Smooth muscle cell (in vitro differentiated cells): ENCODE measurements around the gene CDYL. TPM values are rescaled to one million over a fixed set of nuclear protein-coding genes. Genes with fewer than 3 reads are reported as not detected.

Experiments used
- DNase-seq: peaks from one replicate; lab custom pipeline; 2025; ENCODE audit not compliant: unreplicated experiment; lab: John Stamatoyannopoulos, UW
- H2AFZ ChIP-seq: fragments of 200-600 bp; sonication (generic); 2 replicates; pipeline ENCODE4 v1.6.0; 2016; ENCODE audit warnings: antibody characterized with exemption, low read depth, mild to moderate bottlenecking
- H3F3A ChIP-seq: fragments of 200-600 bp; sonication (generic); 2 replicates; pipeline ENCODE4 v1.6.0; 2017; ENCODE audit warnings: antibody characterized with exemption, low read depth
- H3K27ac ChIP-seq: fragments of 200-600 bp; sonication (generic); 2 replicates; pipeline ENCODE4 v1.5.1; 2016; ENCODE audit warnings: low read depth, mild to moderate bottlenecking
- H3K27me3 ChIP-seq: fragments of 200-600 bp; sonication (generic); 2 replicates; pipeline ENCODE4 v1.6.1; 2016; ENCODE audit warnings: low read depth, mild to moderate bottlenecking
- H3K36me3 ChIP-seq: fragments of 200-600 bp; sonication (generic); 2 replicates; pipeline ENCODE4 v1.5.1; 2016; ENCODE audit warnings: low read depth
- H3K4me1 ChIP-seq: fragments of 200-600 bp; sonication (generic); 2 replicates; pipeline ENCODE4 v1.5.1; 2016; ENCODE audit warnings: low read depth
- H3K4me2 ChIP-seq: fragments of 200-600 bp; sonication (generic); 2 replicates; pipeline ENCODE4 v1.6.0; 2016; ENCODE audit warnings: mild to moderate bottlenecking
- H3K4me3 ChIP-seq: fragments of 200-600 bp; sonication (generic); 2 replicates; pipeline ENCODE4 v1.5.1; 2016; ENCODE audit warnings: mild to moderate bottlenecking
- H3K79me2 ChIP-seq: fragments of 200-600 bp; sonication (generic); 2 replicates; pipeline ENCODE4 v1.6.0; 2016; ENCODE audit warnings: low read depth, mild to moderate bottlenecking
- H3K9ac ChIP-seq: fragments of 200-600 bp; sonication (generic); 2 replicates; pipeline ENCODE4 v1.6.0; 2016; ENCODE audit warnings: low read depth
- H3K9me3 ChIP-seq: fragments of 200-600 bp; sonication (generic); replicated peaks from 2 replicates; pipeline ENCODE4 v1.5.1; 2016; ENCODE audit warnings: low read depth
- H4K20me1 ChIP-seq: fragments of 200-600 bp; sonication (generic); 2 replicates; pipeline ENCODE4 v1.6.0; 2016; ENCODE audit warnings: low read depth
- CTCF ChIP-seq: fragments of 200-600 bp; sonication (generic); IDR thresholded peaks from 2 replicates; pipeline ENCODE4 v1.5.1; 2017; ENCODE audit warnings: borderline replicate concordance, mild to moderate bottlenecking, antibody characterized with exemption; ENCODE audit not compliant: insufficient read depth, poor library complexity, severe bottlenecking
- WGBS: methylation state at CpG from one replicate; pipeline ENCODE4 v1.1.7; 2016; ENCODE audit warnings: low lambda C conversion rate; 5-methylcytosine and 5-hydroxymethylcytosine counted together
- polyA plus RNA-seq: library from polyadenylated mRNA; unstranded; fragments of >200 nt; fragmentation: Nextera tagmentation; extraction: Ambion mirVana; gene quantifications from 2 replicates; pipeline ENCODE4 v1.2.1, GENCODE V29; 2016
- total RNA-seq: library from RNA; depleted of rRNA; stranded (reverse); fragments of >200 nt; gene quantifications from 2 replicates; pipeline ENCODE4 v1.2.3, GENCODE V29; 2014

Gene CDYL
- total and polyA plus RNA-seq, 2 experiments from 2014 or later, result 28.7 to 34.5 TPM

- H3K4me1 ChIP-seq, result no peaks in the 10 kb centered on the region
- H3K9me3 ChIP-seq, result no peaks in the 10 kb centered on the region
- no peak overlapping the region for H3K4me2 ChIP-seq
- no peak for DNase-seq
- H2AFZ ChIP-seq, result no peak overlapping the region
- H3K36me3 ChIP-seq, result no peaks in the 10 kb centered on the region
- H3F3A ChIP-seq, result no peaks in the 10 kb centered on the region
- H4K20me1 ChIP-seq, result peaks cover 98% of the 10 kb centered on the region
- TF ChIP-seq CTCF, result no peak
- H3K4me3 ChIP-seq, result no peak overlapping the region
- no peak overlapping the region for H3K9ac ChIP-seq
- 77% methylated on average over 4 of the region's 4 CpGs for WGBS
- no peaks in the 10 kb centered on the region for H3K27me3 ChIP-seq
- peak overlapping the region; percentile 40 for H3K27ac ChIP-seq
- H3K79me2 ChIP-seq, result peaks cover 100% of the 10 kb centered on the region
These were observed 41.3 kb downstream of the CDYL start for GRCh38 chr6:4817551-4817950.

GRCh38 chr6:4818272-4818938, 42.2 kb downstream of the CDYL start:
- DNase-seq, result no peak

GRCh38 chr6:4819706-4820283, 43.6 kb downstream of the CDYL start:
- H2AFZ ChIP-seq, result no peak overlapping the region
- H3K9ac ChIP-seq, result no peak overlapping the region
- H3K4me1 ChIP-seq, result no peaks in the 10 kb centered on the region
- no peak overlapping the region for H3K4me3 ChIP-seq
- no peak overlapping the region for H3K4me2 ChIP-seq
- H3K27ac ChIP-seq, result peak overlapping the region; percentile 11
- DNase-seq, result no peak
- no peak for TF ChIP-seq CTCF
- H3K79me2 ChIP-seq, result peaks cover 100% of the 10 kb centered on the region
- H3K27me3 ChIP-seq, result no peaks in the 10 kb centered on the region
- H3F3A ChIP-seq, result no peaks in the 10 kb centered on the region
- 7% methylated on average over 1 of the region's 1 CpG for WGBS
- no peaks in the 10 kb centered on the region for H3K36me3 ChIP-seq
- H3K9me3 ChIP-seq, result no peaks in the 10 kb centered on the region
- peaks cover 99% of the 10 kb centered on the region for H4K20me1 ChIP-seq

More at GRCh38 chr6:4818272-4818938, 42.2 kb downstream of the CDYL start:
- H3K27me3 ChIP-seq, result no peaks in the 10 kb centered on the region
- H3K9ac ChIP-seq, result no peak overlapping the region
- H3K36me3 ChIP-seq, result no peaks in the 10 kb centered on the region
- no peak overlapping the region for H3K4me2 ChIP-seq
- H3K4me1 ChIP-seq, result no peaks in the 10 kb centered on the region
- no peak overlapping the region for H3K27ac ChIP-seq
- H3K79me2 ChIP-seq, result peaks cover 100% of the 10 kb centered on the region
- H4K20me1 ChIP-seq, result peaks cover 98% of the 10 kb centered on the region
- H3K4me3 ChIP-seq, result no peak overlapping the region
- no peaks in the 10 kb centered on the region for H3K9me3 ChIP-seq
- no peak for TF ChIP-seq CTCF
- no peaks in the 10 kb centered on the region for H3F3A ChIP-seq
- 91% methylated on average over 4 of the region's 4 CpGs for whole genome bisulfite sequencing
- no peak overlapping the region for H2AFZ ChIP-seq
